A673 (cell line): ENCODE measurements around the gene HDDC3. TPM values are rescaled to one million over a fixed set of nuclear protein-coding genes. Genes with fewer than 3 reads are reported as not detected.
"Not testable (repeated sequence)": the region's sequence is repeated elsewhere in the genome, so short reads cannot be mapped to it uniquely, and the experiment has no call there.

Source experiments
- BruUV-seq: library from RNA; stranded (reverse); fragments of 400-500 nt; replicated peaks from 2 replicates; lab custom pipeline; 2021; lab: Mats Ljungman, UMichigan
- CTCF ChIA-PET: fragments of 300-600 bp; sonication (Branson Sonifier 250); formaldehyde crosslinking; loops from one replicate; lab custom pipeline; 2022; ENCODE audit warnings: antibody characterized with exemption; lab: Charles Lee
- POLR2A ChIA-PET: fragments of 300-600 bp; sonication (Branson Sonifier 250); formaldehyde crosslinking; loops from one replicate; lab custom pipeline; 2022; ENCODE audit warnings: antibody characterized with exemption; ENCODE audit not compliant: low non-redundant PET; lab: Charles Lee
- DNase-seq: peaks from one replicate; pipeline ENCODE4 v3.0.0-alpha.2; 2015; ENCODE audit warnings: low spot score
- H3K27ac ChIP-seq: fragments of 200-600 bp; sonication (generic); 2 replicates; pipeline ENCODE4 v1.5.1; 2016; ENCODE audit warnings: mixed run types, low read depth, mild to moderate bottlenecking, mixed read lengths, antibody characterized with exemption, low read length; ENCODE audit not compliant: poor library complexity, severe bottlenecking
- H3K27me3 ChIP-seq: fragments of 200-600 bp; sonication (generic); replicated peaks from 2 replicates; pipeline ENCODE4 v1.6.1; 2017; ENCODE audit warnings: mixed run types, low read depth, mild to moderate bottlenecking, mixed read lengths, antibody characterized with exemption, low read length; ENCODE audit not compliant: insufficient read depth, poor library complexity
- H3K36me3 ChIP-seq: fragments of 200-600 bp; sonication (generic); 2 replicates; pipeline ENCODE4 v1.6.1; 2016; ENCODE audit warnings: mixed run types, mild to moderate bottlenecking, mixed read lengths, antibody characterized with exemption, low read length; ENCODE audit not compliant: insufficient read depth, poor library complexity, severe bottlenecking
- H3K4me1 ChIP-seq: fragments of 200-600 bp; sonication (generic); 2 replicates; pipeline ENCODE4 v1.6.1; 2017; ENCODE audit warnings: mixed run types, mild to moderate bottlenecking, mixed read lengths, antibody characterized with exemption, low read length; ENCODE audit not compliant: insufficient read depth, poor library complexity, severe bottlenecking
- H3K4me3 ChIP-seq: fragments of 200-600 bp; sonication (generic); 2 replicates; pipeline ENCODE4 v1.5.1; 2016; ENCODE audit warnings: low read depth, mixed run types, mild to moderate bottlenecking, mixed read lengths, low read length; ENCODE audit not compliant: poor library complexity, severe bottlenecking
- H3K9me3 ChIP-seq: fragments of 200-600 bp; sonication (generic); 2 replicates; pipeline ENCODE4 v1.6.1; 2016; ENCODE audit warnings: mixed run types, low read depth, mild to moderate bottlenecking, mixed read lengths, antibody characterized with exemption, low read length; ENCODE audit not compliant: poor library complexity, severe bottlenecking
- CTCF ChIP-seq: fragments of 300-800, 200-600 bp; sonication (generic); conservative IDR thresholded peaks from 2 replicates; pipeline ENCODE4 v1.5.1; 2017; ENCODE audit warnings: low read depth, mild to moderate bottlenecking, antibody characterized with exemption, low read length, moderate library complexity, mixed read lengths
- EZH2 ChIP-seq: fragments of 200-600 bp; sonication (generic); IDR thresholded peaks from 2 replicates; pipeline ENCODE4 v1.6.1; 2017; ENCODE audit warnings: borderline replicate concordance, low read depth, mild to moderate bottlenecking, mixed read lengths, antibody characterized with exemption, low read length; ENCODE audit not compliant: poor library complexity, severe bottlenecking
- intact Hi-C: fragments of 100-400 bp; cut with micrococcal nuclease; formaldehyde crosslinking; loops from one replicate; pipeline ENCODE4 v1.10.0; 2022; ENCODE audit not compliant: unreplicated experiment
- total RNA-seq: library from RNA; stranded (reverse); gene quantifications from 2 replicates; pipeline ENCODE4 v1.2.3, GENCODE V29; 2021

The HDDC3 gene
- total RNA-seq, 1 experiment from 2014 or later: 23.9 TPM

GRCh38 chr15:90930861-90931574 is 1.3 kb downstream of the HDDC3 start:
- peak overlapping the region; percentile 86 for H3K27ac ChIP-seq
- H3K4me1 ChIP-seq: peaks cover 20% of the 10 kb centered on the region
- no peaks in the 10 kb centered on the region for H3K9me3 ChIP-seq
- TF ChIP-seq CTCF (no peak), EZH2 (no peak)
- H3K4me3 ChIP-seq: peak overlapping the region; percentile 96
- ChIA-PET CTCF (interaction anchor here (0.7 to 2.9 kb wide), 7 partner anchors 28 to 341 kb away, joined by 3 to 9 read pairs (median 5); partner anchors contain the start of gene MAN2A2), POLR2A (no interaction called here)
- no TSS peak for BruUV-seq
- intact Hi-C loops: loop anchor here (2.0 to 10.0 kb wide), 3 partner anchors 28 to 786 kb away; partner anchors contain the start of gene MAN2A2
- no peaks in the 10 kb centered on the region for H3K27me3 ChIP-seq
- H3K36me3 ChIP-seq: no peaks in the 10 kb centered on the region
- no peak for DNase-seq

DNA sequence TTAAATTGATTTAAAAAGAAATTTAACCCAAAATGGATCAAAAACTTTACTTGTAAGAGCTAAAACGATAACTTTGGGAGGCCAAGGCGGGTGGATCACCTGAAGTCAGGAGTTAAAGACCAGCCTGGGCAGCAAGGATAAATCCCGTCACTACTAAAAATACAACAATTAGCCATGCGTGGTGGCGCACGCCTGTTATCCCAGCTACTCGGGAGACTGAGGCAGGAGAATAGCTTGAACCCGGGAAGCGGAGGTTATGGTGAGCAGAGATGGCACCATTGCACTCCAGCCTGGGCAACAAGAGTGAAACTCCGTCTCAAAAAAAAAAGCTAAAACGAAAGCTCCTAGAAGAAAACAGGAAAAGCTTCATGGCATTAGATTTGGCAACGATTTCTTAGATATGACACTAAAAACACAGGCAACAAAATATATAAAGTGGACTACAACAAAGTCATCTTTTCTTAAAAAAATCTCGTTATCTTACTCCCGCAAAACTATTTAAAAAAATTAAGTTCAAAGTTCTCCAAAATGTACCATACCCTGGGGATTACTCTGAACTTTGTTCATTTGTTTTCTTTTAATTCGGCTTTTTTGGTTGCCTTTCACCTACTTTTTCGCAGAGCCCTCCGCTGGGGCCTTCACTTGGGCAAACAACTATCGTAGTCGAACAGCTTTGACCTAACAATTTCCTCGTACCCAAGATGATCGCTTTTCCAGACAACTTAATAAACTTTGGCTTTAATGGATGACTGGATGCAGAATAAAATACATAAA is 2.9 kb downstream of the HDDC3 start:
- intact Hi-C loops: loop anchor here (2.0 to 10.0 kb wide), 3 partner anchors 27 to 785 kb away; partner anchors contain the start of gene MAN2A2
- peaks cover 14% of the 10 kb centered on the region for H3K4me1 ChIP-seq
- TSS peak; percentile 92 for BruUV-seq
- H3K36me3 ChIP-seq: no peaks in the 10 kb centered on the region
- H3K9me3 ChIP-seq: no peaks in the 10 kb centered on the region
- no peak for DNase-seq
- no peaks in the 10 kb centered on the region for H3K27me3 ChIP-seq
- POLR2A ChIA-PET: no interaction called here
- no peak for TF ChIP-seq CTCF
- no peak for TF ChIP-seq EZH2
- CTCF ChIA-PET: interaction anchor here (1.0 kb wide), 1 partner anchor 27 kb away, joined by 4 read pairs; no protein-coding TSS in a partner anchor
- peak overlapping the region; percentile 86 for H3K27ac ChIP-seq
- H3K4me3 ChIP-seq: peak overlapping the region; percentile 53

DNA sequence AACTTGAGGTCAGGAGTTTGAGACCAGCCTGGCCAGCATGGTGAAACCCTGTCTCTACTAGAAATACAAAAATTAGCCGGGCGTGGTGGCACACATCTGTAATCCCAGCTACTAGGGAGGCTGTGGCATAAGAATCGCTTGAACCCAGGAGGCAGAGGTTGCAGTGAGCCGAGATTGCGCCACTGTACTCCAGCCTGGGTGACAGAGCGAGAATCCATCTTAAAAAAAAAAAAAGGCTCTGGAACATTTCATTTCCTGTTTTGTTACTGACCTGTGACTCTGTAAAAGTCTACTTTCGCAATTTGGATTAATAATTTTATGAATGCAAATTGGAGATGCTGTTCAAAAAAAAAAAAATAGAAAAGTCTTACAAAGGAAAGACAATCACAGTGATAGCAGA is 4.2 kb downstream of the HDDC3 start:
- H3K9me3 ChIP-seq, intact Hi-C loops, H3K4me3 ChIP-seq, BruUV-seq, H3K36me3 ChIP-seq, H3K27me3 ChIP-seq, DNase-seq, POLR2A ChIA-PET, H3K27ac ChIP-seq: not testable (repeated sequence)
- CTCF ChIA-PET: interaction anchor here (0.6 kb wide), 1 partner anchor 601 kb away, joined by 3 read pairs; no protein-coding TSS in a partner anchor
- peaks cover 12% of the 10 kb centered on the region for H3K4me1 ChIP-seq

GRCh38 chr15:90926766-90927165 is 5.6 kb downstream of the HDDC3 start:
- H3K36me3 ChIP-seq, intact Hi-C loops, POLR2A ChIA-PET, CTCF ChIA-PET, H3K9me3 ChIP-seq, H3K4me3 ChIP-seq, BruUV-seq, H3K27ac ChIP-seq, DNase-seq, H3K27me3 ChIP-seq: not testable (repeated sequence)
- H3K4me1 ChIP-seq: peaks cover 12% of the 10 kb centered on the region
